Activated CD4-positive, alpha-beta T cell treated with anti-CD3 and anti-CD28 coated beads, Interleukin-2, amount 10 ng/mL, durations not matched to agents 7 days and 5 days (primary cell): Measurements from ENCODE around the gene KCTD15. TPM values are rescaled to one million over a fixed set of nuclear protein-coding genes. Genes with fewer than 3 reads are reported as not detected.
A peak's percentile ranks its signal among the peaks of the same experiment; 100 is the strongest.

Experiments
- CTCF ChIA-PET: fragments of 350-600 bp; sonication (Branson Sonifier 250); formaldehyde crosslinking; loops from one replicate; lab custom pipeline; 2021; ENCODE audit warnings: antibody characterized with exemption; lab: Charles Lee
- POLR2A ChIA-PET: fragments of 350-600 bp; sonication (Branson Sonifier 250); formaldehyde crosslinking; loops from one replicate; lab custom pipeline; 2021; ENCODE audit warnings: antibody characterized with exemption; lab: Charles Lee
- DNase-seq: peaks from one replicate; pipeline ENCODE4 v3.0.0-alpha.2; 2020
- H3K27ac Mint-ChIP-seq: one replicate; pipeline ENCODE4 v1.8.0; 2021; ENCODE audit warnings: mild to moderate bottlenecking, moderate library complexity, mixed read lengths
- H3K27me3 Mint-ChIP-seq: one replicate; pipeline ENCODE4 v1.8.0; 2021; ENCODE audit warnings: mixed read lengths
- H3K36me3 Mint-ChIP-seq: one replicate; pipeline ENCODE4 v1.8.0; 2021; ENCODE audit warnings: low read depth, mixed read lengths
- H3K4me1 Mint-ChIP-seq: one replicate; pipeline ENCODE4 v1.8.0; 2021; ENCODE audit warnings: mixed read lengths
- H3K4me3 Mint-ChIP-seq: one replicate; pipeline ENCODE4 v1.8.0; 2021; ENCODE audit warnings: mild to moderate bottlenecking, moderate library complexity, mixed read lengths
- H3K9me3 Mint-ChIP-seq: one replicate; pipeline ENCODE4 v1.8.0; 2021; ENCODE audit warnings: mixed read lengths
- total RNA-seq, 2 experiments: library from RNA; stranded (reverse); gene quantifications; one replicate each; pipeline ENCODE4 v1.2.3, GENCODE V29; 2021

The KCTD15 gene
- total RNA-seq, 2 experiments from 2014 or later = 1.6 to 2.5 TPM

DNA sequence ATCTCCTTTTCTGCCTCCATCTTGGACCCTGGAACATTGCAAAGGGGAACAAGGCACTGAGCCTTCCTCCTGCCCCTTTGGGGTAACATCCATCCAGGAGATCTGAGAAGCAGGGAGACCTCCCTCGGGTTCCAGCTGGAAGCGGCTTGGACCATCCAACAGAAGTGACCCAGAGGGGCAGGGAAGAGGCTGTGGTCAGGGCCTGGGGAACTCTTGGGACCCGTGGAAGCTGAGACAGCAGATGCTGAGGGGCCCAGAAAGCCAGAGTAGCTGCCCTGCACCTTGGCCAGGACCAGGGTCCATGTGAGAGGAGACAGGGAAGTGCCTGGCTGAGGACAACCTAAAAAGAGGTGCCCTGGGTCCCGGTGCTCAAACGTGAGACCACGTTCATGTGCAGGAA lies 21.9 kb upstream of the KCTD15 start:
- peaks cover 5% of the 10 kb centered on the region for H3K4me1 Mint-ChIP-seq
- no peak overlapping the region for H3K4me3 Mint-ChIP-seq
- no peaks in the 10 kb centered on the region for H3K36me3 Mint-ChIP-seq
- no peaks in the 10 kb centered on the region for H3K9me3 Mint-ChIP-seq
- DNase-seq = no peak
- CTCF ChIA-PET = interaction anchor here (1.1 kb wide), 1 partner anchor 371 kb away, joined by 4 read pairs; no protein-coding TSS in a partner anchor
- peaks cover 11% of the 10 kb centered on the region for H3K27me3 Mint-ChIP-seq
- POLR2A ChIA-PET = no interaction called here
- H3K27ac Mint-ChIP-seq = no peak overlapping the region

DNA sequence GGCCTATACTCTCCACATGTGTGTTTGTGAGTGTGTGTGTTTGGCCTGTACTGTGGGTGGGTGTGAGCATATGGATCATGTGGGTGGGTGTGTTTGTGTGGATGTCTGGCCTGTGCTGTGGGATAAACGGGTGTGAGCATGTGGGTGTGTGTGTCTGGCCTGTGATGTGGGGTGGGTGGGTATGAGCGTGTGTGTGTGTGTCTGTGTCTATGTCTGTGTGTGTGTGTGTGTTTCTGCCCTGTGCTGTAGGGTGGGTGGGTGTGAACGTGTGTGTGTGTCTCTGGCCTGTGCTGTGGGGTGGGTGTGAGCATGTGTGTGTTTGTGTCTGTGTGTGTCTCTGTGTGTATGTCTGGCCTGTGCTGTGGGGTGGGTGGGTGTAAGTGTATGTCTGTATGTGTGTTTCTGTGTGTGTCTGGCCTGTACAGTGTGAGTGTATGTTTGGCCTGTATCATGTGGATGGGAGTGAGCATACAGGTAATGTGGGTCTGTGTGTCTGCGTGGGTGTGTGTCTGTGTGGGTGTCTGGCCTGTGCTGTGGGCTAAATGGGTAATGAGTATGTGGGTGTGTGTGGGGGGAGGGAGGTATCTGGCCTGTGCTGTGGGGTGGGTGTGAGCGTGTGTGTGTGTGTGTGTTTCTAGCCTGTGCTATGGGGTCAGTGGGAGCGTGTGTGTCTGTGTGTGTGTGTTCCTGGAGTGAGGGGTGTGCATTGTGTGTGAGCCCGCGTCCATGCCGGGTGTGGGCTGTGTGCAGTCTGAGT lies 20.8 kb upstream of the KCTD15 start:
- H3K27me3 Mint-ChIP-seq = peaks cover 11% of the 10 kb centered on the region
- H3K4me1 Mint-ChIP-seq = peaks cover 5% of the 10 kb centered on the region
- POLR2A ChIA-PET = no interaction called here
- CTCF ChIA-PET = no interaction called here
- H3K4me3 Mint-ChIP-seq = no peak overlapping the region
- H3K27ac Mint-ChIP-seq = no peak overlapping the region
- no peak for DNase-seq
- H3K36me3 Mint-ChIP-seq = no peaks in the 10 kb centered on the region
- no peaks in the 10 kb centered on the region for H3K9me3 Mint-ChIP-seq

DNA sequence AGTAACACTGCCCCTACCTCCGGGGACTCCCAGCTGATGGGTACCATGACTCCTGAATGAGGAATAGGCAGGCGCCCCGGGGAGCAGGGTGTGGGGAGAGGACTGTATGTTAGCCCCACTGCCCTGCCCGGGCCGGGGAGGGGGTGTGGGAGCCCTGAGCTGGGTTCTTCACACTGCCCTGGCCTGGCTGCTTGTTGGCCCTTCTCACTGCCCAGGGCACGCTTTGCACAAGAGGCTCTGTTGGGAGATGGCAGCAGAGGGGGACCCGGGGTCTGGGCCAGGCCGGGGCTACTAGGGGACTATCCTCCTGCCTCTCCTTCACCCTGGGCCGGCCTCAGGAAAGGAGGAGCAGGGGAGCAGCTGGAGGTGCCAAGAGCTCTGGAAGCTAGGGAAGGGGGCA lies 19.3 kb upstream of the KCTD15 start:
- Mint-ChIP-seq H3K36me3 (no peaks in the 10 kb centered on the region), H3K4me3 (no peak overlapping the region), H3K4me1 (peaks cover 5% of the 10 kb centered on the region), H3K27me3 (peaks cover 11% of the 10 kb centered on the region), H3K9me3 (no peaks in the 10 kb centered on the region), H3K27ac (no peak overlapping the region)
- CTCF ChIA-PET = interaction anchor here (0.6 to 2.6 kb wide), 54 partner anchors 8 to 648 kb away, joined by 3 to 21 read pairs (median 4); partner anchors contain the start of genes CEBPG and KCTD15
- no peak for DNase-seq
- POLR2A ChIA-PET = no interaction called here

DNA sequence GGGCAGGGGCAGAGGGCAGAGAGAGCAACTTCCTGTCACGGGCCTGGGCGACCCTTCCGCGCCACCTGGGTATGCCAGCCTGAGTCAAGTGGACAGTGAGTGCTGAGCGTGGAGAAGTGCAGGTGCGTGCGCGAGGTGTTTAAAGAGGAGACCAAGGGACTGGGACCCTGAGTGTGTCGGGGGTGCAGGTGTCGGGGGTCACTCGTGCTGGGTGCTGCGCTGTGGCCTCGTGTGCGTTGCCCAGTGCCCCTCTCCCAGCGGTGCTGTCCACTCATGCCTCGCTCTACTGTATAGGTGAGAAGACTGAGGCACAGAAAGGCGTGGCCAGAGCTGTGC lies 18.9 kb upstream of the KCTD15 start:
- ChIA-PET CTCF (interaction anchor here (0.6 to 2.6 kb wide), 60 partner anchors 8 to 648 kb away, joined by 3 to 21 read pairs (median 4); partner anchors contain the start of genes CEBPG and KCTD15), POLR2A (no interaction called here)
- peaks cover 11% of the 10 kb centered on the region for H3K27me3 Mint-ChIP-seq
- no peaks in the 10 kb centered on the region for H3K36me3 Mint-ChIP-seq
- peaks cover 5% of the 10 kb centered on the region for H3K4me1 Mint-ChIP-seq
- no peaks in the 10 kb centered on the region for H3K9me3 Mint-ChIP-seq
- no peak overlapping the region for H3K27ac Mint-ChIP-seq
- no peak overlapping the region for H3K4me3 Mint-ChIP-seq
- DNase-seq = no peak

DNA sequence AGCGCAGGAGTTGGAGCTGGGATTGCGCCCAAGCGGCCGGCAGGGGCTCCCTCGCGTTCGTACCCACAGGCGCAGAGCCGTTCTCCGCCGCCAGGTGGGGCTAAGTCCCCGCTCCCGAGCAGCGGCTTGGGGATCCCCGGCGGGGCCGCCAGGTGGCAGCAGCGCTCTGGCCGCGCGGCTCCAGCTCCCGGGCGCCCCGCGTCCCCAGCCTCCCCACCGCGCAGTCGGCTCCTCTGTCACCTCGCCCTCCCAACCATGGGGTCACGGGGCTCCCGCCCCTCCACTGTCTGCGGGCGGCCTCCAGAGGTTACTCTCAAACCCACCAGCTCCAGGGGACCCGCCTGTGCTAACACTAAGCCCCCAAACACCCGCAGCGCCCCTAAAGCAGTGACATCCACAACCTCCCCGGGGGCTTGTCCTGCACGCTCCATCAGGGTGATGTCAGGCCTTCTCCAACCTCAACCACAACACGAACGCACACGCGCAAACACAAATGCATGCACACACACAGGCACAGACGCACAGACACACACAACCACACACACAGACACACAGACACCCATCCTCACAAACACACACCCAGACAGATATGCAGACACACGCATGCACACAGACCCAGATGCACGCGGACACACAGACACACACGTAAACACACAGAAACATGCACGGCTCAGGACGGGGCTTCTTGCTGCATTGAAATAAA lies 18.4 kb upstream of the KCTD15 start:
- peak; percentile 84 for DNase-seq
- H3K27me3 Mint-ChIP-seq = peaks cover 11% of the 10 kb centered on the region
- no peak overlapping the region for H3K27ac Mint-ChIP-seq
- ChIA-PET POLR2A (no interaction called here), CTCF (interaction anchor here (0.6 to 2.6 kb wide), 64 partner anchors 9 to 648 kb away, joined by 3 to 21 read pairs (median 4); partner anchors contain the start of genes CEBPG and KCTD15)
- H3K36me3 Mint-ChIP-seq = no peaks in the 10 kb centered on the region
- peaks cover 5% of the 10 kb centered on the region for H3K4me1 Mint-ChIP-seq
- H3K4me3 Mint-ChIP-seq = no peak overlapping the region
- H3K9me3 Mint-ChIP-seq = no peaks in the 10 kb centered on the region

DNA sequence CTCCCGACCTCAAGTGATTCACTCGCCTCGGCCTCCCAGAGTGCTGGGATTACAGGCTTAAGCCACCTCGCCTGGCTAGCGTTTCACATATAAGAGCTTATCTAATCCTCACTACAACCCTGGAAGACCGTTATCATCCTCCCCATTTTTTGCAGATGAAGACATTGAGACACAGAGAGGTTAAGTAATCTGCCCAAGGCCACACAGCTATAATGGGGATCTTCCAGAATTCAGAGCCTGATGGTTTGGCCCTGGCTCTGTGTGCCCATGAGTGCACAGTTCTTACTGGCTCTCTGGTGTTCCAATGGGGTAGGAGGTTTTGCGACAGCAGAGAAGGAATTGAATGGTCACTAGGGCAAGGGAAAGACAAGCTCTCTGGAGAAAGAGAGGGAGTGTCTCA lies 16.8 kb upstream of the KCTD15 start:
- peaks cover 7% of the 10 kb centered on the region for H3K4me1 Mint-ChIP-seq
- peaks cover 11% of the 10 kb centered on the region for H3K27me3 Mint-ChIP-seq
- POLR2A ChIA-PET = no interaction called here
- no peaks in the 10 kb centered on the region for H3K9me3 Mint-ChIP-seq
- CTCF ChIA-PET = interaction anchor here (1.3 to 1.6 kb wide), 2 partner anchors 10 to 368 kb away, joined by 3 read pairs; no protein-coding TSS in a partner anchor
- H3K36me3 Mint-ChIP-seq = no peaks in the 10 kb centered on the region
- DNase-seq = no peak
- no peak overlapping the region for H3K4me3 Mint-ChIP-seq
- H3K27ac Mint-ChIP-seq = no peak overlapping the region

DNA sequence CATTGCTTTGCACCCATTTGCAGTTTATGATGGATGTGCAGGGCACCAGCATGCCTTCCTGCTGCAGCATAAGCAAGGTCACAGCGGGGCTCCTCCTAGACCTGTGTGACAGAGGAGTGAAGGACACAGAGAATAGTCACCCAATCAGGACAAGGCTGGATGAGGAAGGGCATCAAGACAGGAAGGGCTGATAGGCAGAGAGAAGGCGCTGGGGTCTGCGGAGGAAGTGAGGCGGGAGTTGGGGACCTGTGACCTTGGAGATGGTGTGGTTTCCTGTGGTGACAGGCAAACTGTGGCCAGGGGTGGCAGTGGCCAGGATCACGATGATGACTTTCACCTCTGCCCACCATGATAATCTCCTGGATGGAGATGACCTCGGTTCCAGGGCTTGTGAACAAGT lies 16.4 kb upstream of the KCTD15 start:
- Mint-ChIP-seq H3K9me3 (no peaks in the 10 kb centered on the region), H3K4me3 (no peak overlapping the region), H3K27ac (no peak overlapping the region), H3K27me3 (peaks cover 11% of the 10 kb centered on the region), H3K36me3 (no peaks in the 10 kb centered on the region), H3K4me1 (peaks cover 11% of the 10 kb centered on the region)
- POLR2A ChIA-PET = no interaction called here
- CTCF ChIA-PET = interaction anchor here (1.3 kb wide), 1 partner anchor 11 kb away, joined by 3 read pairs; no protein-coding TSS in a partner anchor
- DNase-seq = no peak

DNA sequence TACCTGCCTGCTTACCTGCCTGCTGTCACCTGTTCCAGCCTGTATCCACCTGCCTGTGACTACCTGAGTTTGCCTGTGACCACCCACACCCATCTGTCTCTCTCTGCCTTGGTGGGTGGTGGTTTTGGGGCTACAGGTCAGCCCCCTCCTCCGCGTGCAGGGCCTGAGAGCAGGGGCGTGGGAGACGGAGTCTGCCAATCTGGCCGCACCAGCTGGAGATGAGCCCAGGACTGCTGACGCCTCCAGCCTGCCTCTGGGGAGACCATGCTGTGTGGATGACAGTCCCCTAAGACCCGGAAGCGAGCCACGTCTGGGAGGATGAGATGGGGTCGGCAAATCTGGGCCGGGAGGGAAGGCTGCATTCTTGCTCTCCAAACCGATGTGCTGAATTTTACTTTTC lies 15.9 kb upstream of the KCTD15 start:
- peaks cover 11% of the 10 kb centered on the region for H3K27me3 Mint-ChIP-seq
- H3K36me3 Mint-ChIP-seq = no peaks in the 10 kb centered on the region
- H3K4me3 Mint-ChIP-seq = no peak overlapping the region
- DNase-seq = no peak
- POLR2A ChIA-PET = no interaction called here
- no peaks in the 10 kb centered on the region for H3K9me3 Mint-ChIP-seq
- no peak overlapping the region for H3K27ac Mint-ChIP-seq
- H3K4me1 Mint-ChIP-seq = peaks cover 16% of the 10 kb centered on the region
- CTCF ChIA-PET = no interaction called here

DNA sequence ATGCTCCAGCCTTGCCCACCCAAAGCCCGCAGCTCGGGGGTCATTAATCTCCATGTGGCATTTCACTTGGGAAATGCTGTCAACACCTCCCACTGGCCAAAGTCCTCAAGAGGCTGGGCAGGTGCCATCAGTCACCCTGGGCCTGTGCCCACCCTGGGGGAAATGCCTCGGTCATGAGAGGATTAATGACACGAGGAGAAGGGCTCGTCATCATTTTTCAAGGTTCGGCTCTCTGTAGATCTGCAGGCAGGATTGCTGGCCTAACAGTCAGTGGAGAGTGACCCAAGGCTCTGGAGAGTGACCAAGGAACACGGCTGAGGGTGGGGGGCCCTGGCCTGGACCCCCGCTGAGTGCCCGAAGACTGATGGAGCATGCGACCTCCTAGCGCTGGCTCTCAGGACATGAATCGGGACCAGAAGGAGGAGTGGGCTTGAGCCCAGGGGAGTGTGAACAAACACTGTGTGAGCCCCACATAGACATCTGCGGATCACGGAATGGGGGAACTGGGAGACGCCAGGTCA lies 15.2 kb upstream of the KCTD15 start:
- Mint-ChIP-seq H3K4me1 (peaks cover 20% of the 10 kb centered on the region), H3K27ac (no peak overlapping the region), H3K4me3 (no peak overlapping the region), H3K36me3 (no peaks in the 10 kb centered on the region), H3K27me3 (peaks cover 11% of the 10 kb centered on the region), H3K9me3 (no peaks in the 10 kb centered on the region)
- ChIA-PET CTCF (no interaction called here), POLR2A (no interaction called here)
- DNase-seq = no peak

DNA sequence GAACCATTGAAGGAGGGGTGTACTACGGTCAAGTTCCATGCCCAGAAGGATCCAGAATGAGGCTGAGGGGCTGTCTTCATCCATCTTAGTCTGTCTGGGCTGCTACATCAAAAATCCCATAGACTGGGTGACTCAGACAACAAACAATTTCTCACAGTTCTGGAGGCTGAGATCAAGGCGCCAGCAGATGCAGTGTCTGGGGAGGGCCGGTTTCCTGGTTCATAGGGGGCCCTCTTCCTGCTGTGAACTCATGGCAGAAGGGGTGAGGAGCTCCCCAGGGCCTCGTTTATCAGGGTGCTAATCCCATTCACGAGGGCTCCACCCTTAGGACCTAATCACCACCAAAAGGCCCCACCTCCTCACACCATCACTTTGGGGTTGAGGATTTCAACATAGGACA lies 14.7 kb upstream of the KCTD15 start:
- peaks cover 20% of the 10 kb centered on the region for H3K4me1 Mint-ChIP-seq
- CTCF ChIA-PET = no interaction called here
- no peak overlapping the region for H3K27ac Mint-ChIP-seq
- peaks cover 13% of the 10 kb centered on the region for H3K27me3 Mint-ChIP-seq
- POLR2A ChIA-PET = no interaction called here
- no peaks in the 10 kb centered on the region for H3K36me3 Mint-ChIP-seq
- H3K9me3 Mint-ChIP-seq = no peaks in the 10 kb centered on the region
- H3K4me3 Mint-ChIP-seq = no peak overlapping the region
- DNase-seq = no peak

DNA sequence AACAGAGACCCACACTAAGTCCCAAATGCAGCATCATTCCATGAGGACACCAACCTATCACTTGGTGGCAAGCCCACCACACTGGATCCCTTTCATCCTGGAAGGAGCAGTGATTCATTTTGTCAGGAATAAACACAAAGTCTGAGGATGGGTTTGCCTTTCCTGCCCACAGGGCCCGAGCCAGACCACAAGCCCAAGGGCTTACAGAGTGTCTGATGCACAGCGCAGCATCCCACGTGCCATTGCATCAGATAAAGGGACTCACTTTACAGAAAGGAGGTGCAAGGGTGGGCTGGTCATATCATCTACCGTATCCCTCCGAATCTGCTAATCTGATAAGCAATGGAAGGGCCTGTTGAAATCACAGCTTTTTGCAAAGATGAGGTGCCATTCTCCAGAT lies 12.2 kb upstream of the KCTD15 start:
- no peak overlapping the region for H3K27ac Mint-ChIP-seq
- ChIA-PET CTCF (no interaction called here), POLR2A (no interaction called here)
- H3K4me3 Mint-ChIP-seq = no peak overlapping the region
- DNase-seq = no peak
- H3K36me3 Mint-ChIP-seq = no peaks in the 10 kb centered on the region
- peaks cover 14% of the 10 kb centered on the region for H3K4me1 Mint-ChIP-seq
- H3K27me3 Mint-ChIP-seq = peaks cover 12% of the 10 kb centered on the region
- no peaks in the 10 kb centered on the region for H3K9me3 Mint-ChIP-seq

DNA sequence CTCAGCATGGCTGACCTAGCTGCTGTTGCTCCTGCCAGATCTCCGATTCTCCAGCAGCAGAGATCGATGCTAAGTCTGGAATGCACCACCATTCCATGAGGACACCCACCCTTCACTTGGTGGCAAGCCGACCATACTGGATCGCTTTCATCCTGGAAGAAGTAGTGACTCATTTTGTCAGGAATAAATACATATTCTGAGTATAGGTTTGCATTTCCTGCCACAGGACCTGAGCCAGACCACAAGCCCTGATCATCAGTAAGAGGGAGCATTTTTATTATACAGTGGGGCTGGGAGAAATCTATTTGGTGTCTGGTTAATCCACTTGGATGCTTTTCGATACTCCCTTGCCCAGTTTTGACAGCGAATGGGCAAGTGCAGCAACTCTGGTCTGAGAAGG lies 10.9 kb upstream of the KCTD15 start:
- Mint-ChIP-seq H3K27ac (no peak overlapping the region), H3K27me3 (peaks cover 12% of the 10 kb centered on the region), H3K36me3 (no peaks in the 10 kb centered on the region), H3K4me3 (no peak overlapping the region), H3K9me3 (no peaks in the 10 kb centered on the region), H3K4me1 (peaks cover 14% of the 10 kb centered on the region)
- no peak for DNase-seq
- POLR2A ChIA-PET = no interaction called here
- CTCF ChIA-PET = interaction anchor here (0.5 to 4.6 kb wide), 3 partner anchors 8 to 323 kb away, joined by 5 to 21 read pairs (median 7); no protein-coding TSS in a partner anchor

DNA sequence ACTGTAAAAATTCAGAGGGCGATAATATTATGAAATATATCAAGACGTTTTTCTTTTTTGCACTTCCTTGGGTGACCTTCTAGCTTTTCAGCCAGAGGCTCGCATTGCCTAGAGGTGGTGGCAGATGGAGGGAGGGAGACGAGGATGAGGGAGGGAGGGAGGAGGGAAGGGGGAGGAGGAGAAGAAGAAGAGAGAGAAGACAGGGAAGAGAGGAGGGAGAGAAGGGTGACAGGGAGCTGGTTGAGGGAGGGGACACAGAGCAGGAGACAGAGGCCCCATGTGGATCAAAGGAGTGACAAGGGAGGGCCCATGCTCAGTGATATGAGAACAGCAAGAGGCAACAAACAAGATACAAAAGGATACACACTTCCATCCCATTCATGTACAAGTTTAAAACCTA lies 8.0 kb upstream of the KCTD15 start:
- H3K9me3 Mint-ChIP-seq = no peaks in the 10 kb centered on the region
- ChIA-PET CTCF (interaction anchor here (0.7 to 4.6 kb wide), 2 partner anchors 11 to 49 kb away, joined by 3 to 21 read pairs; no protein-coding TSS in a partner anchor), POLR2A (no interaction called here)
- no peak overlapping the region for H3K27ac Mint-ChIP-seq
- H3K36me3 Mint-ChIP-seq = no peaks in the 10 kb centered on the region
- H3K4me3 Mint-ChIP-seq = no peak overlapping the region
- no peak for DNase-seq
- peaks cover 14% of the 10 kb centered on the region for H3K4me1 Mint-ChIP-seq
- H3K27me3 Mint-ChIP-seq = peaks cover 29% of the 10 kb centered on the region
